ENCODE results near the gene SYN1.

The SYN1 gene

GRCh38 chrX:47649781-47650163, 30.1 kb upstream of the SYN1 start:
- Histone ChIP-seq H3K9me3 (ENCODE audit: control insufficient read depth, low read length) (no peaks in the 10 kb centered on the region), H3K9ac (ENCODE audit: low read length) (peak overlapping the region; percentile 87), H3K36me3 (ENCODE audit: control insufficient read depth, insufficient read depth, low read length, severe bottlenecking) (peaks cover 25% of the 10 kb centered on the region), H3K27me3 (replicated peaks; ENCODE audit: control insufficient read depth, insufficient read depth, low read length) (peaks cover 5% of the 10 kb centered on the region), H3K4me1 (ENCODE audit: control insufficient read depth, insufficient read depth, low read length) (peaks cover 20% of the 10 kb centered on the region), H3K4me3 (ENCODE audit: low read length) (peak overlapping the region; percentile 83)
- no peak for DNase-seq (ENCODE audit: low read depth)

DNA sequence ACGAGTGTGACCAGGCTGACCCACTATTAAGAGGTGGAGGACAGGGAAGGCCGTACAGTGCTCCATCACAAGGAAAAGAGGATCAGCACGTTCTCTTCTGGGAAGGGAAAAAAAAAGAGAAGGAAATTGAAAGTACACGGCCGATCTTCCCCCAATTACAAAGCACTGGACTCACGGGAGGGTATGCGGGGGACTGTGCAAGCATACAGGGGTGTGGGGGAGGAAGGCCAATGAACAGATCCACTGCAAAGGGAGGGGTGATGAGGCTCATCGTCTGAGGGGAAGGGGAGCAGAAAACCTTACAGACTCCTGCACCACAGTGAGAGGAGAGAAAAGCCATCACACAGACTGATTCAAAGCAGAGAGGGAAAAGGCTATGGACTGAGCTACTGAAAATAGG, 29.6 kb upstream of the SYN1 start:
- Histone ChIP-seq H3K4me1 (ENCODE audit: control insufficient read depth, insufficient read depth, low read length) (peaks cover 20% of the 10 kb centered on the region), H3K9ac (ENCODE audit: low read length) (peak overlapping the region; percentile 87), H3K4me3 (ENCODE audit: low read length) (peak overlapping the region; percentile 83), H3K27me3 (replicated peaks; ENCODE audit: control insufficient read depth, insufficient read depth, low read length) (peaks cover 5% of the 10 kb centered on the region), H3K36me3 (ENCODE audit: control insufficient read depth, insufficient read depth, low read length, severe bottlenecking) (peaks cover 21% of the 10 kb centered on the region), H3K9me3 (ENCODE audit: control insufficient read depth, low read length) (no peaks in the 10 kb centered on the region)
- no peak for DNase-seq (ENCODE audit: low read depth)

- Histone ChIP-seq H3K36me3 (ENCODE audit: control insufficient read depth, insufficient read depth, low read length, severe bottlenecking) (peaks cover 17% of the 10 kb centered on the region), H3K4me1 (ENCODE audit: control insufficient read depth, insufficient read depth, low read length) (peaks cover 20% of the 10 kb centered on the region), H3K9ac (ENCODE audit: low read length) (peak overlapping the region; percentile 87), H3K9me3 (ENCODE audit: control insufficient read depth, low read length) (no peaks in the 10 kb centered on the region), H3K27me3 (replicated peaks; ENCODE audit: control insufficient read depth, insufficient read depth, low read length) (peaks cover 5% of the 10 kb centered on the region), H3K4me3 (ENCODE audit: low read length) (no peak overlapping the region)
- DNase-seq (ENCODE audit: low read depth) = no peak
These were observed 28.7 kb upstream of the SYN1 start for GRCh38 chrX:47648376-47648775.

DNA sequence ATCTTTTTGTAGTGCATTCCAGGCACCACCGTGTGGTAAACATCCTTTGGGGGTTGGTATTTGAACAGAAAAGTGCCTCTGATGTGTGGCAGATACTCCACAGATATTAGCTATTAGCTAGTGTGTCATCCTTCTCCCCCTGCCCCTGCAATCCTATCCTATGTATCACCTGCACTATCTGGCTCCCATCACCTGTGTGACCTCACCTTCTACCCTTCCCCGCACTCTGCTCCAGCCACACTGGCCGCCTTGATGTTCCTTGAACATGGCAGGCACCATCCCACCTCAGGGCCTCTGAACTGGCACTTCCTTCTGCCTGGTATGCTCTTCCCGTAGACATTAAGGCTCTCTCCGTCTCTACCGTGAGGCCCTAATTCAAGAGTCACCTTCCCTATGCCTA, 27.0 kb upstream of the SYN1 start:
- no peak for DNase-seq (ENCODE audit: low read depth)
- Histone ChIP-seq H3K4me3 (ENCODE audit: low read length) (no peak overlapping the region), H3K9ac (ENCODE audit: low read length) (no peak overlapping the region), H3K36me3 (ENCODE audit: control insufficient read depth, insufficient read depth, low read length, severe bottlenecking) (peaks cover 2% of the 10 kb centered on the region), H3K4me1 (ENCODE audit: control insufficient read depth, insufficient read depth, low read length) (peaks cover 19% of the 10 kb centered on the region), H3K9me3 (ENCODE audit: control insufficient read depth, low read length) (no peaks in the 10 kb centered on the region), H3K27me3 (replicated peaks; ENCODE audit: control insufficient read depth, insufficient read depth, low read length) (peaks cover 5% of the 10 kb centered on the region)

DNA sequence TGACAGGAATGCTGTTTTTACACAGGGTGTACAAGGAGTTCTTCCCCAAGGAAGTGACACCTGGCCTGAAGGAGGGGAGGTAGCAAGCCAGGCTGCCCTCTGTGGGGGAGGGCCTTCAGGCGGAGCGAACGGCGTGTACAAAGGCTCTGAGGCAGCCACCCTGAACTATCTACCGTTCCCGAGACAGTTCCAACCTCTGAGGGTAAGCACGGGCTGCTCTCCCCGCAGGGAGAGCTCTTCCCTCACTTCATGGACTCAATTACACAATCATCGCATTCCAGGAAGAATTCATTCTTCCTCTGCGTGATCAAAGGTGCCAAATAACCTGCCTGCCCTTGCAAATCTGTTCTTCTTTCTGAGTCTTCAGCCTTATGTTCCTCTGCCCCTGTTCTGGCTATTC, 25.9 kb upstream of the SYN1 start:
- Histone ChIP-seq H3K27me3 (replicated peaks; ENCODE audit: control insufficient read depth, insufficient read depth, low read length) (peaks cover 5% of the 10 kb centered on the region), H3K4me1 (ENCODE audit: control insufficient read depth, insufficient read depth, low read length) (peaks cover 12% of the 10 kb centered on the region), H3K9ac (ENCODE audit: low read length) (no peak overlapping the region), H3K4me3 (ENCODE audit: low read length) (no peak overlapping the region), H3K36me3 (ENCODE audit: control insufficient read depth, insufficient read depth, low read length, severe bottlenecking) (peaks cover 11% of the 10 kb centered on the region), H3K9me3 (ENCODE audit: control insufficient read depth, low read length) (peaks cover 6% of the 10 kb centered on the region)
- no peak for DNase-seq (ENCODE audit: low read depth)

- Histone ChIP-seq H3K9ac (ENCODE audit: low read length) (no peak overlapping the region), H3K4me3 (ENCODE audit: low read length) (no peak overlapping the region), H3K9me3 (ENCODE audit: control insufficient read depth, low read length) (peaks cover 14% of the 10 kb centered on the region), H3K4me1 (ENCODE audit: control insufficient read depth, insufficient read depth, low read length) (peaks cover 12% of the 10 kb centered on the region), H3K27me3 (replicated peaks; ENCODE audit: control insufficient read depth, insufficient read depth, low read length) (peaks cover 5% of the 10 kb centered on the region), H3K36me3 (ENCODE audit: control insufficient read depth, insufficient read depth, low read length, severe bottlenecking) (peaks cover 20% of the 10 kb centered on the region)
- DNase-seq (ENCODE audit: low read depth) = no peak
These were observed 25.0 kb upstream of the SYN1 start for GRCh38 chrX:47644557-47645091.

DNA sequence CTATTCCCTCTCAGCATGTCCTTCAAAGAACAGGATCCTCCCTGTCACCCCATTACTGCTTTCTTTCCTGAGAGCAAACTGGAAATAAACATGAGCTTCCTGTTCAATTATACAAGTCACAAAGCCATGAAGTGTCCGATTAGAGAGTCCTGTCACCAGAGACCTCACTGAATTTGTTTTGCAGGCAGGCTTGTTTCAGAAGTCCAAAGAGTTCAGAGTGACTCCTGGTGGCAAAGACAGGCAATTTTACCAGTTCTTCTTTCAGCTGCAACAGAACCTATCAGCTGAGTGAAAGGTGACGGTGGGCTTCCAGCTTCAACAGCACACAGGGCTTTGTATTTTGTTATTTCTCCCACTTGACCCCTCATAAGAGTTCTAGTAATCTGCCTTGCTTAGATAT, 24.3 kb upstream of the SYN1 start:
- Histone ChIP-seq H3K36me3 (ENCODE audit: control insufficient read depth, insufficient read depth, low read length, severe bottlenecking) (peaks cover 26% of the 10 kb centered on the region), H3K9ac (ENCODE audit: low read length) (no peak overlapping the region), H3K27me3 (replicated peaks; ENCODE audit: control insufficient read depth, insufficient read depth, low read length) (peaks cover under 1% of the 10 kb centered on the region), H3K4me1 (ENCODE audit: control insufficient read depth, insufficient read depth, low read length) (peaks cover 6% of the 10 kb centered on the region), H3K9me3 (ENCODE audit: control insufficient read depth, low read length) (peaks cover 18% of the 10 kb centered on the region), H3K4me3 (ENCODE audit: low read length) (no peak overlapping the region)
- peak; percentile 40 for DNase-seq (ENCODE audit: low read depth)

DNA sequence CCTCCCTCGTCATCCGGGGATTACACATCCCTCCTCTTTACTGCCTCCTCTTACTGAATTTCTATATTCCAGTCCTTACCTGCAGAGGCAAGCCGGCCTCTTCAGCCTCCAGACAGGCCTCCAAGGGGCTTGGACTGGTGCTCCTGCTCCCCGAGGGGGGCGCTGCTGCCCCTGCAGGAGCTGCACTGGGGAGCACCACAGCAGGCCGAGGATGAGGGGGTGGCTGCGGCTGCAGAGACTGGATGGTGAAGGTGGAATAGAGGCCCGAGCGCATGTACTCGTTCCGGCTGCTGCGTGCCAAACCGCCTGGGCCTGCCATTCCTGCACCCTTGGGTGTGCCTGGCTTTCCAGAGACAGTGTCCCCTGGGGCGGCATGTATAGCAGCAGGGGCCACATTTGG, 19.2 kb upstream of the SYN1 start:
- Histone ChIP-seq H3K27me3 (replicated peaks; ENCODE audit: control insufficient read depth, insufficient read depth, low read length) (no peaks in the 10 kb centered on the region), H3K36me3 (ENCODE audit: control insufficient read depth, insufficient read depth, low read length, severe bottlenecking) (peaks cover 55% of the 10 kb centered on the region)

GRCh38 chrX:47637546-47638195, 18.0 kb upstream of the SYN1 start:
- no peak overlapping the region for H3K9ac ChIP-seq (ENCODE audit: low read length)
- no peak overlapping the region for H3K4me3 ChIP-seq (ENCODE audit: low read length)
- no peaks in the 10 kb centered on the region for H3K4me1 ChIP-seq (ENCODE audit: control insufficient read depth, insufficient read depth, low read length)
- H3K27me3 ChIP-seq (replicated peaks; ENCODE audit: control insufficient read depth, insufficient read depth, low read length) = no peaks in the 10 kb centered on the region
- H3K9me3 ChIP-seq (ENCODE audit: control insufficient read depth, low read length) = peaks cover 18% of the 10 kb centered on the region
- no peak for DNase-seq (ENCODE audit: low read depth)
- H3K36me3 ChIP-seq (ENCODE audit: control insufficient read depth, insufficient read depth, low read length, severe bottlenecking) = peaks cover 55% of the 10 kb centered on the region

More for the DNA sequence above, 19.2 kb upstream of the SYN1 start:
- Histone ChIP-seq H3K9me3 (ENCODE audit: control insufficient read depth, low read length) (peaks cover 18% of the 10 kb centered on the region), H3K4me3 (ENCODE audit: low read length) (no peak overlapping the region), H3K9ac (ENCODE audit: low read length) (no peak overlapping the region), H3K4me1 (ENCODE audit: control insufficient read depth, insufficient read depth, low read length) (no peaks in the 10 kb centered on the region)
- DNase-seq (ENCODE audit: low read depth) = no peak

- Histone ChIP-seq H3K4me1 (ENCODE audit: control insufficient read depth, insufficient read depth, low read length) (no peaks in the 10 kb centered on the region), H3K27me3 (replicated peaks; ENCODE audit: control insufficient read depth, insufficient read depth, low read length) (peaks cover 6% of the 10 kb centered on the region), H3K36me3 (ENCODE audit: control insufficient read depth, insufficient read depth, low read length, severe bottlenecking) (peaks cover 39% of the 10 kb centered on the region), H3K9ac (ENCODE audit: low read length) (no peak overlapping the region), H3K4me3 (ENCODE audit: low read length) (no peak overlapping the region), H3K9me3 (ENCODE audit: control insufficient read depth, low read length) (peaks cover 8% of the 10 kb centered on the region)
- DNase-seq (ENCODE audit: low read depth) = no peak
These were observed 15.4 kb upstream of the SYN1 start for GRCh38 chrX:47634871-47635575.

DNA sequence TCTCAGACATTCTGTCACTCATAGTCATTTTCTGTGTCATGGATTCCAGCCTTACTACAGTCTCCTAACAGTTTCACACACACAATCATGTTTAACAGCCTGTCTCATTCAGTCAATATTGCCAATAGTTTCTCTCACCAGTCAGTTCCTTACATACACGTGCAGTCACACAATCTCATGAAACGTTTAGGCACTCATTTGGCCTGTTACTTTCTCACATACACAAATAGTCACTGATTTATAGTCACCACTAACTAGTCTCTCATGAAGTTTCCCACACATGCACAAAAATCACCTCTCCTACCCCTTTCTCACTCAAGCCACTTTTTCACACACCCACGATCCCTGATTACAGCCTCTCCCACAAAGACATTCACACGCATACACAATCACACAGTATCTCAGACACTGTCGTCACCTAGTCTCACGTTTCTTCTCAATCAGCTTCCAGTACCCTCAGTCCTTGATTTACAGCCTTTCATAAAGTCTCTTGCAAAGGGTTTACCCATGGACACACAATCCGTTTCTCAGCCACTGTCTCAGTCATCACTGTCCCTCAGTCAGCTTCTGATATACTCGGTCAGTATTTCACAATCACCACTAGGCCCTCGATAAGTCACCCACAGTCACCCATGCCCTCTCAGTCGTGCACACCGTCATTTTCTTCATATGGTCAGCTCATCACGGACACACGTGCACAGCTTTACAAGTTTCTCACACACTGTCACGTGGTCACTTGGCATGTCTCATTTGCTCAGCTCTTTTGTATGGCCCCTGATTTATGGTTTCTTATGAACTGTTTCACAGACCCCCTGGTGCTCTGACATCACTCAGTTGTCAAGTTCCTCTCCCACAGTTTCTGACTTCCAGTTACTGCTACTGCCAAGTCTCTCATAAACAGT, 14.3 kb upstream of the SYN1 start:
- no peak overlapping the region for H3K9ac ChIP-seq (ENCODE audit: low read length)
- H3K36me3 ChIP-seq (ENCODE audit: control insufficient read depth, insufficient read depth, low read length, severe bottlenecking) = peaks cover 29% of the 10 kb centered on the region
- no peaks in the 10 kb centered on the region for H3K9me3 ChIP-seq (ENCODE audit: control insufficient read depth, low read length)
- no peaks in the 10 kb centered on the region for H3K4me1 ChIP-seq (ENCODE audit: control insufficient read depth, insufficient read depth, low read length)
- DNase-seq (ENCODE audit: low read depth) = no peak
- H3K27me3 ChIP-seq (replicated peaks; ENCODE audit: control insufficient read depth, insufficient read depth, low read length) = peaks cover 9% of the 10 kb centered on the region
- H3K4me3 ChIP-seq (ENCODE audit: low read length) = no peak overlapping the region

All from adipocyte (in vitro differentiated cells).